Measurements from ENCODE around the gene EXOC3.

DNA sequence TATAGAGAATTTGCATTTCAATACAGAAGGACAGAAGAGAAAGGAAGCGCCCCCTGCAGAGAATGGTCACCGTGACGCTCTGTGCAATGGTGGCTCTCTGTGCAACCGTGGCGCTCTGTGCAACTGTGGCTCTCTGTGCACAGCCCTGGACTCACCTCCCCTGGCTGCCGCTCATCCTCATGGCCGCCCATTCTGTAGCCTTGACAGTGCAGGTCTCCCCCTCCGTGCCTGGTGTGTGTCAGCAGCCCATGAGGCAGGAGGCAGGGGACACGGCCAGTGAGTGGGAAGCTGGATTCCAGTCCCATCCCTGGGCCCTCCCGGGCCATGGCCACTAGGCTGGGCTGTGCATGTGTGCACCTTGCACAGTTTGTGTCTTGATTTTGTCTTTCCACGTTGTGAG is 12.0 kb downstream of the EXOC3 start:
- TF ChIP-seq, protein P1, sequence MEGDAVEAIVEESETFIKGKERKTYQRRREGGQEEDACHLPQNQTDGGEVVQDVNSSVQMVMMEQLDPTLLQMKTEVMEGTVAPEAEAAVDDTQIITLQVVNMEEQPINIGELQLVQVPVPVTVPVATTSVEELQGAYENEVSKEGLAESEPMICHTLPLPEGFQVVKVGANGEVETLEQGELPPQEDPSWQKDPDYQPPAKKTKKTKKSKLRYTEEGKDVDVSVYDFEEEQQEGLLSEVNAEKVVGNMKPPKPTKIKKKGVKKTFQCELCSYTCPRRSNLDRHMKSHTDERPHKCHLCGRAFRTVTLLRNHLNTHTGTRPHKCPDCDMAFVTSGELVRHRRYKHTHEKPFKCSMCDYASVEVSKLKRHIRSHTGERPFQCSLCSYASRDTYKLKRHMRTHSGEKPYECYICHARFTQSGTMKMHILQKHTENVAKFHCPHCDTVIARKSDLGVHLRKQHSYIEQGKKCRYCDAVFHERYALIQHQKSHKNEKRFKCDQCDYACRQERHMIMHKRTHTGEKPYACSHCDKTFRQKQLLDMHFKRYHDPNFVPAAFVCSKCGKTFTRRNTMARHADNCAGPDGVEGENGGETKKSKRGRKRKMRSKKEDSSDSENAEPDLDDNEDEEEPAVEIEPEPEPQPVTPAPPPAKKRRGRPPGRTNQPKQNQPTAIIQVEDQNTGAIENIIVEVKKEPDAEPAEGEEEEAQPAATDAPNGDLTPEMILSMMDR (IDR thresholded peaks at IDR 0.05 in 4 of 5, conservative IDR thresholded peaks at IDR 0.05 in 1 of 5), result no peak
- TF ChIP-seq POLR2A (IDR thresholded peaks at IDR 0.05), result no peak

Data from gastrocnemius medialis (tissue), 4 donors.